Progenitor cell of endocrine pancreas (in vitro differentiated cells): ENCODE data around the gene CARD8. TPM values are rescaled to one million over a fixed set of nuclear protein-coding genes. Genes with fewer than 3 reads are reported as not detected.
"Not testable (repeated sequence)": the region's sequence is repeated elsewhere in the genome, so short reads cannot be mapped to it uniquely, and the experiment has no call there.

Experiments used
- DNase-seq: peaks from one replicate; pipeline ENCODE4 v3.0.0; 2021; ENCODE audit warnings: low spot score; ENCODE audit not compliant: unreplicated experiment
- H3K27ac Mint-ChIP-seq: 2 replicates; pipeline ENCODE4 v1.8.0; 2021; ENCODE audit warnings: mild to moderate bottlenecking, moderate library complexity, mixed read lengths
- H3K27me3 Mint-ChIP-seq: 2 replicates; pipeline ENCODE4 v1.8.0; 2021; ENCODE audit warnings: mixed read lengths
- H3K36me3 Mint-ChIP-seq: 2 replicates; pipeline ENCODE4 v1.8.0; 2022; ENCODE audit warnings: mixed read lengths; ENCODE audit not compliant: insufficient read depth
- H3K4me1 Mint-ChIP-seq: 2 replicates; pipeline ENCODE4 v1.8.0; 2021; ENCODE audit warnings: low read depth, mixed read lengths
- H3K4me3 Mint-ChIP-seq: 2 replicates; pipeline ENCODE4 v1.8.0; 2021; ENCODE audit warnings: low read depth, mild to moderate bottlenecking, moderate library complexity, mixed read lengths
- H3K9me3 Mint-ChIP-seq: 2 replicates; pipeline ENCODE4 v1.8.0; 2021; ENCODE audit warnings: low read depth, mixed read lengths
- total RNA-seq: library from RNA; stranded (reverse); gene quantifications from 2 replicates; pipeline ENCODE4 v1.2.1, GENCODE V29; 2021
- TF ChIP-seq, protein P1 (sequence below): fragments of 200-600 bp; sonication (generic); IDR thresholded peaks from one replicate; pipeline ENCODE4 v1.5.0; 2021; ENCODE audit warnings: antibody characterized with exemption, mild to moderate bottlenecking; ENCODE audit not compliant: unreplicated experiment

The CARD8 gene
- total RNA-seq, 1 donor from 2014 or later = 64.6 TPM

DNA sequence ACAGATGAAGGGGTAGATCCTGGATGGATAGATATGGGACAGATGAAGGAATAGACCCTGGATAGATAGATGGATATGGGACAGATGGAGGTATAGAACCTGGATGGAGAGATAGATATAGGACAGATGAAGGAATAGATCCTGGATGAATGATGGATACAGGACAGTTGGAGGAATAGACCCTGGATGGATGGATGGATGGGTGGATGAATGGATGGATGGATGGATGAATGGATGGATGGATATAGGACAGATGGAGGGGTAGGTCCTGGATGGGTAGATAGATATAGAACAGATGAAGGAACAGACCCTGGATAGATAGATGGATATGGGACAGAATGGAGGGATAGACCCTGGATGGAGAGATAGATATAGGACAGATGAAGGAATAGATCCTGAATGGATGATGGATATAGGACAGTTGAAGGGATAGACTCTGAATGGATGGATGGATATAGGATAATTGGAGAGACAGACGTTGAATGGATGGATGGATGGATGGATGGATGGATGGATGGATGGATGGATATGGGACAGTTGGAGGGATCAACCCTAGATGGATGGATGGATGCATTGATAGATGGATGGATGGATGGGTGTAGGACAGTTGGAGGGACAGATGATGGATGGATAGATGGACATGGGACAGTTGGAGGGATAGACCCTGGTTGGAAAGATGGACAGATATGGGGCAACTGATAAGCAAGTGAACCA, 46.3 kb upstream of the CARD8 start:
- no peak overlapping the region for H3K27ac Mint-ChIP-seq

GRCh38 chr19:48297975-48298374, 42.3 kb upstream of the CARD8 start:
- H3K36me3 Mint-ChIP-seq = no peaks in the 10 kb centered on the region
- H3K4me1 Mint-ChIP-seq = no peaks in the 10 kb centered on the region
- no peaks in the 10 kb centered on the region for H3K9me3 Mint-ChIP-seq
- no peak for DNase-seq
- TF ChIP-seq, protein P1, sequence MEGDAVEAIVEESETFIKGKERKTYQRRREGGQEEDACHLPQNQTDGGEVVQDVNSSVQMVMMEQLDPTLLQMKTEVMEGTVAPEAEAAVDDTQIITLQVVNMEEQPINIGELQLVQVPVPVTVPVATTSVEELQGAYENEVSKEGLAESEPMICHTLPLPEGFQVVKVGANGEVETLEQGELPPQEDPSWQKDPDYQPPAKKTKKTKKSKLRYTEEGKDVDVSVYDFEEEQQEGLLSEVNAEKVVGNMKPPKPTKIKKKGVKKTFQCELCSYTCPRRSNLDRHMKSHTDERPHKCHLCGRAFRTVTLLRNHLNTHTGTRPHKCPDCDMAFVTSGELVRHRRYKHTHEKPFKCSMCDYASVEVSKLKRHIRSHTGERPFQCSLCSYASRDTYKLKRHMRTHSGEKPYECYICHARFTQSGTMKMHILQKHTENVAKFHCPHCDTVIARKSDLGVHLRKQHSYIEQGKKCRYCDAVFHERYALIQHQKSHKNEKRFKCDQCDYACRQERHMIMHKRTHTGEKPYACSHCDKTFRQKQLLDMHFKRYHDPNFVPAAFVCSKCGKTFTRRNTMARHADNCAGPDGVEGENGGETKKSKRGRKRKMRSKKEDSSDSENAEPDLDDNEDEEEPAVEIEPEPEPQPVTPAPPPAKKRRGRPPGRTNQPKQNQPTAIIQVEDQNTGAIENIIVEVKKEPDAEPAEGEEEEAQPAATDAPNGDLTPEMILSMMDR = no peak
- no peak overlapping the region for H3K4me3 Mint-ChIP-seq
- H3K27ac Mint-ChIP-seq = no peak overlapping the region
- peaks cover 4% of the 10 kb centered on the region for H3K27me3 Mint-ChIP-seq

More for the DNA sequence above, 46.3 kb upstream of the CARD8 start:
- H3K27me3 Mint-ChIP-seq = peaks cover 12% of the 10 kb centered on the region
- H3K9me3 Mint-ChIP-seq = no peaks in the 10 kb centered on the region
- no peaks in the 10 kb centered on the region for H3K36me3 Mint-ChIP-seq
- H3K4me1 Mint-ChIP-seq = no peaks in the 10 kb centered on the region
- TF ChIP-seq, protein P1 = no peak
- no peak overlapping the region for H3K4me3 Mint-ChIP-seq
- no peak for DNase-seq

- peaks cover 4% of the 10 kb centered on the region for H3K27me3 Mint-ChIP-seq
- H3K36me3 Mint-ChIP-seq = no peaks in the 10 kb centered on the region
- no peak overlapping the region for H3K4me3 Mint-ChIP-seq
- TF ChIP-seq, protein P1 = no peak
- no peaks in the 10 kb centered on the region for H3K4me1 Mint-ChIP-seq
- no peak for DNase-seq
- no peaks in the 10 kb centered on the region for H3K9me3 Mint-ChIP-seq
- H3K27ac Mint-ChIP-seq = no peak overlapping the region
Measured at GRCh38 chr19:48296963-48297734, 41.4 kb upstream of the CARD8 start.

- Mint-ChIP-seq H3K4me3 (no peak overlapping the region), H3K27ac (no peak overlapping the region), H3K36me3 (no peaks in the 10 kb centered on the region), H3K27me3 (peaks cover 12% of the 10 kb centered on the region), H3K9me3 (no peaks in the 10 kb centered on the region), H3K4me1 (no peaks in the 10 kb centered on the region)
- TF ChIP-seq, protein P1 = no peak
- DNase-seq = no peak
Measured at GRCh38 chr19:48295458-48295857, 39.7 kb upstream of the CARD8 start.

DNA sequence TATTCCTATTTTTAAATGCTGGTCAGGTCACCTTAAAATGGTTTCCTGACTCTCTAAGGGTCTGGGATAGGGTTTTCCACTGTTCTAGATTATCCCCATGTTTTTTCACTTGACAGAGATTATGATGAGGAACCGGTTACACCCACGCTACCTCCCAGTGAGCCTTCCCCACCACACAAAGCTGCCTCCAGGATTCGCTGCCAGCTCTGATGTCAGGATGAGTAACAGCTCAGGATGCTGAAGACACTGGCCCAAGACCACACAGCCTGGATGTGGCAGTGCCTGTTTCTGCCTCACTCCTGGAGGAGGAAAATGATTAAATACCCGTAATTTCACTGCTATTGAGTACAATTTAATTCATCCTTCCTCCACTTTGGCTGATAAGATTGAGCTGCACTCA, 37.1 kb upstream of the CARD8 start:
- Mint-ChIP-seq H3K9me3 (no peaks in the 10 kb centered on the region), H3K36me3 (peaks cover 5% of the 10 kb centered on the region), H3K4me1 (no peaks in the 10 kb centered on the region), H3K27ac (no peak overlapping the region), H3K4me3 (no peak overlapping the region), H3K27me3 (peaks cover 12% of the 10 kb centered on the region)
- TF ChIP-seq, protein P1 = no peak
- no peak for DNase-seq

DNA sequence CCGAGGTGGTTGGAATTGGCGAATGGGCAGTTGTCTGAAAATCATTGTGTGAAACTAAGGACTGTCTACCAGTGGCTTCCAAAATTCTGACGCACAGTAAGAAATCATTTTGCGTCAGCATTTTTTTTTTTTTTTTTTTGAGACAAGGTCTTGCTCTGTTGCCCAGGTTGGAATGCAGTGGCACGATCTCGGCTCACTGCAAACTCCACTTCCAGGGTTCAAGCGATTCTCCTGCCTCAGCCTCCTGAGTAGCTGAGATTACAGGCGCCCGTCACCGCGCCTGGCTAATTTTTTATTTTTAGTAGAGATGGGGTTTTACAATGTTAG, 35.7 kb upstream of the CARD8 start:
- not testable (repeated sequence) for H3K9me3 Mint-ChIP-seq, H3K27me3 Mint-ChIP-seq, H3K4me1 Mint-ChIP-seq, DNase-seq, H3K27ac Mint-ChIP-seq
- Mint-ChIP-seq H3K4me3 (peak overlapping the region; percentile 67), H3K36me3 (peaks cover 14% of the 10 kb centered on the region)
